Astrocyte of the spinal cord (primary cell): ENCODE measurements around the gene SRGAP1.
A peak's percentile ranks its signal among the peaks of the same experiment; 100 is the strongest.
"Not testable (repeated sequence)": the region's sequence is repeated elsewhere in the genome, so short reads cannot be mapped to it uniquely, and the experiment has no call there.

Experiments used
- DNase-seq: peaks from one replicate; pipeline ENCODE4 v3.0.0; 2011; ENCODE audit warnings: low read depth, low spot score
- H3K4me3 ChIP-seq: 2 replicates; pipeline ENCODE4 v1.5.1; 2011; ENCODE audit warnings: low read depth, mild to moderate bottlenecking, low read length, moderate library complexity
- in situ Hi-C: cut with HindIII; loops from 2 replicates; pipeline ENCODE4 v1.10.0; 2017; ENCODE audit warnings: low sequenced_read_pairs
- TF ChIP-seq, protein P1 (sequence below): IDR thresholded peaks from 2 replicates; pipeline ENCODE4 v1.5.1; 2012; ENCODE audit warnings: low read depth, mild to moderate bottlenecking, low read length, inconsistent platforms

SRGAP1 gene

DNA sequence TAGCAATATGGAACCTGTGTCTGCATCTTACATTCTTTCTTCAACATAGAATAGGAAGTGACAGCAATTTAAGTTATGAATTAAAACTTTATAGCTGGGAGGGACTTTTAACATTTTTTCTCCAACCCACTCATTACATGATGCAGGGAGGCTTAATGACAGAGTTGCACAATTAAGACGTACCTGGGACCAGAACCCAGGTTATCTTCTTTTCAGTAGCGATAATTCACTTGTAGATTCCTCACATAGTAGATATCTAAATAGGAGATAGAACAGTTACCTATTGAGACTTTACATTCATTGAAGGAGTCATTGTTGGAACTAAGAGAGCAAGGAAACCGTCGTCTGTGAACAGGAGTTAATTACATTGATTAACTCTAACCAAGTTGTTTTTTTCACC lies 5.1 kb downstream of the SRGAP1 start:
- in situ Hi-C loops, result no loop called here
- no peak for DNase-seq
- no peak overlapping the region for H3K4me3 ChIP-seq
- TF ChIP-seq, protein P1, sequence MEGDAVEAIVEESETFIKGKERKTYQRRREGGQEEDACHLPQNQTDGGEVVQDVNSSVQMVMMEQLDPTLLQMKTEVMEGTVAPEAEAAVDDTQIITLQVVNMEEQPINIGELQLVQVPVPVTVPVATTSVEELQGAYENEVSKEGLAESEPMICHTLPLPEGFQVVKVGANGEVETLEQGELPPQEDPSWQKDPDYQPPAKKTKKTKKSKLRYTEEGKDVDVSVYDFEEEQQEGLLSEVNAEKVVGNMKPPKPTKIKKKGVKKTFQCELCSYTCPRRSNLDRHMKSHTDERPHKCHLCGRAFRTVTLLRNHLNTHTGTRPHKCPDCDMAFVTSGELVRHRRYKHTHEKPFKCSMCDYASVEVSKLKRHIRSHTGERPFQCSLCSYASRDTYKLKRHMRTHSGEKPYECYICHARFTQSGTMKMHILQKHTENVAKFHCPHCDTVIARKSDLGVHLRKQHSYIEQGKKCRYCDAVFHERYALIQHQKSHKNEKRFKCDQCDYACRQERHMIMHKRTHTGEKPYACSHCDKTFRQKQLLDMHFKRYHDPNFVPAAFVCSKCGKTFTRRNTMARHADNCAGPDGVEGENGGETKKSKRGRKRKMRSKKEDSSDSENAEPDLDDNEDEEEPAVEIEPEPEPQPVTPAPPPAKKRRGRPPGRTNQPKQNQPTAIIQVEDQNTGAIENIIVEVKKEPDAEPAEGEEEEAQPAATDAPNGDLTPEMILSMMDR, result no peak

DNA sequence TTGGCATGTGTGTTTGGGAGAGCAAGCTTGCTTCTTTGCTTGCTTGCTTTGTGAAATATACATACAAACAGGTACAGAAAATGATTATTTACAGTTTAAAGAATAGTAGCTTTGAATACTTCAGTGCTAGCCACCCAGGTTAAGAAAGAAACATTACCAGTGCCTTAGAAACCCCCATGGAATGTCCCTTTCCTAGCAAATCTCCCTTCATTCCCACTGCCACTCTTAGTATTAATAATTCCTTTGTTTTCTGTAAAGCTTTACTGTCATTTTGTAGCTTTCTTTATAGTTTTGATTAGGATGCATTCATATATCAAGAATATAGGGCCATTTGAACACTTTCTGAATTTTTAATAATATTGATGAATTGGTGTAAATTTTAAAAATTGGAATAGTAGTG lies 9.5 kb downstream of the SRGAP1 start:
- TF ChIP-seq, protein P1, result no peak
- in situ Hi-C loops, result no loop called here
- H3K4me3 ChIP-seq, result no peak overlapping the region
- no peak for DNase-seq

GRCh38 chr12:63855299-63855698 lies 10.8 kb downstream of the SRGAP1 start:
- TF ChIP-seq, protein P1, result no peak
- no peak overlapping the region for H3K4me3 ChIP-seq
- no peak for DNase-seq
- in situ Hi-C loops, result no loop called here

DNA sequence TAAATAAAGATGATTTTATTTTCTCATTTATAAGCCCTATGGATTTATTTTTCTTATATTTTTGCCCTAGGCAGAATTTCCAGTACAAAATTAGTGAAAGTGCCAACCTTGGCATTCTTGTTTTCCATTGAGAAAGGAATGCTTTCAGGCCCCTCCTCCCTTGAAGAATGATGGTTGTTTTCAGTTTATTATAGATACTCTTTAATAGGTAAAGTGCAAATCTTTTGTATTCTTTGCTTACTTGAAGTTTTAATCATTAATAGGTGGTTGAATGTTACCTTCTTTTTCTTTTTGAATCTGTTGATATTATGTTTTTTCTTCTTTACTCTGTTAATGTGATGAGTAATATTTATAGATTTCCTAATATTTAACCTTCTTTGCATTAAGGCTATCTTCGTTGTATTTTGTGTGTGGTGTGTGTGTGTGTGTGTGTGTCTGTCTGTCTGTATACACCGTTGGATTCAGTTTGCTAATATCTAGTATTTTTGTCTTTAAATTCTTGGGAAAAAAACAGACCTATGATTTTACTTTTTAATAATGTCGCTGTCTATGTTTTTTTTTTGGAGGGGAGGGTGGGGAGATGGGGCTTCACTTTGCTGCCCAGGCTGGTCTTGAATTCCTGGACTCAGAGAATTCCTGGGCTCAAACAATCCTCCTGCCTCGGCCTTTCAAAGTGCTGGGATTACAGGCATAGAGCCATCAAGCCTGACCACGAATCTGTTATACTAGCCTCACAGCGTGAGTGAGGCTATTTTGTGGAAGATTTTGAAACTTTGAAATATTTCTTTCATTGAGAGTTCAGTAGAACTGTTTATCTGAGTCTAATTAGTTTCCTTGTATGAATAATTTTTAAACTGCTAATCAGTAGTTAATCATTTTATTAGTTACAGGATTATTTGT lies 13.5 kb downstream of the SRGAP1 start:
- TF ChIP-seq, protein P1, result no peak
- DNase-seq, result peak; percentile 68
- in situ Hi-C loops, result no loop called here
- no peak overlapping the region for H3K4me3 ChIP-seq

- in situ Hi-C loops, H3K4me3 ChIP-seq, DNase-seq: not testable (repeated sequence)
Measured at GRCh38 chr12:63859880-63860279, 15.4 kb downstream of the SRGAP1 start.

DNA sequence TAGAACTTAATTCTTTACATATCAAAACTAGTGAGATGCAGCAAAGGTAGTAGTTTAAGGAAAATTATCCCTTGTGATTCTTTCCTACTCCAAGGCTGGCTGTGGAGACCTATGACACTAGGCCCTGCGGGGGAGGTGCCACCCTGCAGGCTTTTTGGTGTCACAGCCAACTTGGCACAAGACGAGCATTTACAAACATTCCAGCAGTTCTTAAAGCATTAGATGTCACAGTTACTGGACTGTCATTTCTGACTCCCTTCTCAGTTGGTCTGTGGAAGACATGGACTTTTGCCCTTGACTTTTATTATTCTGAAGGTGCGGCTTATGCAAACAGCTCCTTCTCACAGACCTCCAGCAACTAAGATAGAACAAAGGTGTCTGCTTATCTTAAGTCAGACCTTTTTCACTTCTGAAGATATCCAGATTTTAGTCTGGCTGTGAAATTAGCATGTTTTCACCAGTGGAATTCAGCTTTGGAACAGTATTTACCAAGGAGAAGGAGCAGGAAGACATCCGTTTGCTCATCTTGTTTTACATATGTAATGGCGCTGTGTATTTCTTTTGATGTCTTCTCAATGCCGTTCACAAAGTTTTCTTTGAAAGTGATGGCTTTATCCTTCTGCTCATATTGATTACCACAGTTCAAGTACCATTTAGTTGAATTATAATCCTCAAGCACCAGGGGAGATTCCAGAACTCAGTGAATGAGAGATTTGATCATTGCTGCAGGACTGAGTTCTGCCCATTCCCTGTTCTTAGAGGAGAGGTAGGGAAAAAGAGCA lies 17.9 kb downstream of the SRGAP1 start:
- peak; percentile 18 for DNase-seq
- TF ChIP-seq, protein P1, result no peak
- no peak overlapping the region for H3K4me3 ChIP-seq
- in situ Hi-C loops, result no loop called here

DNA sequence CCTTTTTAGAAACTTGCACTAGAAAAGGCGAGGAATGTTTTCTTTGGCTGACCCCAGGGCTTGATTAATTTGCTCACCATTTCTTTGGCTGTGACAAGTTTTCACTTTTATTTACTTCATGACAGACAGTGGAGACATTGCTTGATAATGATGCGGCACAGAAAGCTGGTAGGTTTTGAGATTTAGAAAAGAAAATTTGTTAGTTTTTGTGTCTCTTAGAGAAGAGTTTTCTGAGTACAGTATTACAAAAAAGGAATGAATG lies 18.4 kb downstream of the SRGAP1 start:
- TF ChIP-seq, protein P1, result no peak
- DNase-seq, result no peak
- in situ Hi-C loops, result no loop called here
- no peak overlapping the region for H3K4me3 ChIP-seq
